Esophagus muscularis mucosa (tissue), 4 donors: ENCODE measurements around the gene PRPF40A.

ENCODE experiments used
- EP300 ChIP-seq: sonication (generic); formaldehyde crosslinking; IDR thresholded peaks from one replicate; pipeline ENCODE4 v1.6.1; 2017; ENCODE audit warnings: antibody characterized with exemption
- POLR2A ChIP-seq: fragments of 450-650 bp; IDR thresholded peaks from one replicate; pipeline ENCODE4 v1.6.1; 2017; ENCODE audit warnings: antibody characterized with exemption, moderate library complexity, mild to moderate bottlenecking, low read depth
- POLR2AphosphoS5 ChIP-seq, 2 donors: sonication (generic); formaldehyde crosslinking; IDR thresholded peaks; one replicate each; pipeline ENCODE4 v1.6.1; 2017; ENCODE audit warnings: antibody characterized with exemption in 2 of 2
- TF ChIP-seq, protein P1 (sequence below), 3 experiments: fragments of 200-600 bp in 2 of 3; fragments of 450-650 bp in 1 of 3; sonication (generic) in 2 of 3; IDR thresholded peaks; one replicate each; pipeline ENCODE4 v1.5.1; 2017 to 2019; ENCODE audit warnings: antibody characterized with exemption in 3 of 3, mild to moderate bottlenecking in 2 of 3, moderate library complexity in 1 of 3

DNA sequence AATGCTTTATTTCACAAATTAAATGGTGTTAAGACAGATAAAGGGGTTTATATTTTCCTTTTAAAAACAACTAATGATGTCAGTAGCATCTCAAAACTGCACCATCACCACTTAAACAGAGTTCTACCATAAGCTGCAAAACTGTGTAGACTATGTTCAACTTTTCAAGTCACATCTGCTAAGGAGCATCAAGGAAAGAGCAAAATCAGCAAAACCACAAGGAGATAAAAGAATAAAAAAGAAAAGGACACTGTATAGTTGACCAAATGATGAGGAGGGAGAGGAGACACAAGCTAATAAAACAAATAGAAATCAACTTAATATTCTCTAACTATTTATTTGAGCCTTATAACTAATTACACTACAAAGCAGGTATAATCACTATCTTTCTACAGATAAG lies 33.9 kb downstream of the PRPF40A start:
- TF ChIP-seq, protein P1, sequence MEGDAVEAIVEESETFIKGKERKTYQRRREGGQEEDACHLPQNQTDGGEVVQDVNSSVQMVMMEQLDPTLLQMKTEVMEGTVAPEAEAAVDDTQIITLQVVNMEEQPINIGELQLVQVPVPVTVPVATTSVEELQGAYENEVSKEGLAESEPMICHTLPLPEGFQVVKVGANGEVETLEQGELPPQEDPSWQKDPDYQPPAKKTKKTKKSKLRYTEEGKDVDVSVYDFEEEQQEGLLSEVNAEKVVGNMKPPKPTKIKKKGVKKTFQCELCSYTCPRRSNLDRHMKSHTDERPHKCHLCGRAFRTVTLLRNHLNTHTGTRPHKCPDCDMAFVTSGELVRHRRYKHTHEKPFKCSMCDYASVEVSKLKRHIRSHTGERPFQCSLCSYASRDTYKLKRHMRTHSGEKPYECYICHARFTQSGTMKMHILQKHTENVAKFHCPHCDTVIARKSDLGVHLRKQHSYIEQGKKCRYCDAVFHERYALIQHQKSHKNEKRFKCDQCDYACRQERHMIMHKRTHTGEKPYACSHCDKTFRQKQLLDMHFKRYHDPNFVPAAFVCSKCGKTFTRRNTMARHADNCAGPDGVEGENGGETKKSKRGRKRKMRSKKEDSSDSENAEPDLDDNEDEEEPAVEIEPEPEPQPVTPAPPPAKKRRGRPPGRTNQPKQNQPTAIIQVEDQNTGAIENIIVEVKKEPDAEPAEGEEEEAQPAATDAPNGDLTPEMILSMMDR (IDR thresholded peaks at IDR 0.05): no peak
- TF ChIP-seq POLR2A (no peak), POLR2AphosphoS5 (IDR thresholded peaks at IDR 0.05) (no peak), EP300 (no peak)
